ENCODE measurements around the gene KCNK18.

Gene KCNK18

GRCh38 chr10:117250411-117250810 is 53.1 kb downstream of the KCNK18 start:
- DNase-seq, result no peak
- ATAC-seq, result no peak

DNA sequence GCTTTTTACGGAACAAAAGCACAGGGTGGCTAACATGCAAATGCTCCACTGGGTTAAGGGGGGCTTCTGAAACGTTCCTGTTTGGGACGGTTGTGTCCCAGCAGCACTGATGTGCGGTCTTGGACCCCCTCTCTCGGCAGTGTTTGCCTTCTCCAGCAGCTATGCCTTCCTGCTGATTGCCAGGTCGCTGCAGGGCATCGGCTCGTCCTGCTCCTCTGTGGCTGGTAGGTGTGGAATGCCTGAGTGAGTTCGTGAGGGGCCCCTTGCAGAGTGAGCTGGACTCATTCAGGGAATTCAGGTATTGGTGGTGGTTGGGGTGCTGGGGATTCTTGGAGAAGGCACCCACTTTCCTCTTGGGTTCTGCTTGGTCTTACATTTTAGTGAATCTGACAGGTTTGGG is 56.6 kb downstream of the KCNK18 start:
- ATAC-seq (no peak), DNase-seq (no peak)

GRCh38 chr10:117254338-117254737 is 57.0 kb downstream of the KCNK18 start:
- ATAC-seq, result no peak

DNA sequence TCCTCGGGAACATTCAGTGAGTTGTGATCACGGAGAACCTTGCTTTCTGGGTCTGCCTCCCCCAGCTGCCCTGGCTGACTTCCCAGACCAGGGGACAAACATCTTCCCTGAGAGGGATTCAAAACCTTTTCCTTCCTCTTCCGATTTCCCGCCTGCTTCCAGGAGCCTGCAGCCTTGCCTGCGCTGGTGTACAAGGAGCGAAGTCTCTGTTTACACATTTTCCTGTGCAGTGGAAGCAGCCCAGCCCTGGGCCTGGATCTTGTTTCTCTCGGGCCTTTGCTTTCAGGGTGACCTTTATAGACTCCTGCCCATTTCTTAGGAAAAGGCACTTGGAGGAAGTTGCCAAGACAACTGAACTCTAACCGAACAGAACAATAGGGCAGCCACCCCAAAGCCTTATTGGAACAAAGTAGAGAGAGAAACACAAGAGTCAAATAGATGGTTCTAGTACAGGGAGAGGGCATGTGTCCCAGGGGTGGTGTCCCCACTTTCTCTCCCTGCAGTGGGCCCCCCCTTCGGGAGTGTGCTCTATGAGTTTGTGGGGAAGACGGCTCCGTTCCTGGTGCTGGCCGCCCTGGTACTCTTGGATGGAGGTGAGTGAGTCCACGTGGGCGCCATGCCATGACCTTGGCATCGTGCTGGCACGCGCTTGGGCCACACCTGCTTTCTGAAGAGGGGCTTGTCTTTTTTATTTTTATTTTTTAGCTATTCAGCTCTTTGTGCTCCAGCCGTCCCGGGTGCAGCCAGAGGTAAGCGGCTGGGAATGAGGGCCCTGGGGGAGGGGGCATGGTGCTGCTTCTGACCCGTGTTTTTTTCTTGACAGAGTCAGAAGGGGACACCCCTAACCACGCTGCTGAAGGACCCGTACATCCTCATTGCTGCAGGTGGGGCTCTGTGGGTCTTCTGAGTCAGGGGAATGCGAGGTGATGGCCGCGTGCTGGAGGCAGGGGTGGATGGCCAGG is 57.8 kb downstream of the KCNK18 start:
- ATAC-seq, result no peak
- no peak for DNase-seq

More at GRCh38 chr10:117254338-117254737, 57.0 kb downstream of the KCNK18 start:
- no peak for DNase-seq

- DNase-seq (no peak), ATAC-seq (no peak)
These were observed 58.7 kb downstream of the KCNK18 start for GRCh38 chr10:117255835-117256460.

- DNase-seq (no peak), ATAC-seq (no peak)
These were observed 59.6 kb downstream of the KCNK18 start for GRCh38 chr10:117256910-117257309.

DNA sequence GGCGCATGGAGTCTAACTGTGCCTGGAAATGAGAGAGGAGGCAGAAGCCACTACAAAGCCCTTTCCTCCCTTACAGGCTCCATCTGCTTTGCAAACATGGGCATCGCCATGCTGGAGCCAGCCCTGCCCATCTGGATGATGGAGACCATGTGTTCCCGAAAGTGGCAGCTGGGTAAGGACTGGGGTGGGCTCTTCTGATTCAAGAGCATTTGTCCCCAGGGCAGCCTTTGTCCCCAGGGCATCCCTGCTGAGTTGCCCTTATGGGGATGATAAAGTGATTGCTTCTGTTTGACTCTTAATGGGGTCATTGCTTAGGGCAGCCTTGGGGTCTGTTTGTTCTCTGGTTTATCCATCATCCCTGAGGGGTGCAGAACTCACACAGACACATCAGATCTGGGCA is 60.4 kb downstream of the KCNK18 start:
- DNase-seq (no peak), ATAC-seq (no peak)

- DNase-seq (no peak), ATAC-seq (no peak)
These were observed 62.0 kb downstream of the KCNK18 start for GRCh38 chr10:117259279-117259678.

All from stimulated activated naive CD8-positive, alpha-beta T cell treated with anti-CD3 and anti-CD28 coated beads, Interleukin-15, Interleukin-2, amounts not matched to agents 100 U/mL and 50 U/mL, for 24 hours (primary cell).